HG02623 (cell line): Measurements from ENCODE around the gene PIGV.

Experiments
- ATAC-seq: cut with Tn5 transposase; IDR thresholded peaks from one replicate; pipeline ENCODE4 v1.9.1; 2021; ENCODE audit warnings: moderate library complexity; ENCODE audit not compliant: unreplicated experiment

The PIGV gene

GRCh38 chr1:26771643-26772321 is 16.0 kb upstream of the PIGV start:
- no peak for ATAC-seq

GRCh38 chr1:26772687-26773086 is 15.1 kb upstream of the PIGV start:
- no peak for ATAC-seq

GRCh38 chr1:26774462-26774861 is 13.3 kb upstream of the PIGV start:
- no peak for ATAC-seq

GRCh38 chr1:26775666-26776065 is 12.1 kb upstream of the PIGV start:
- ATAC-seq, result no peak

GRCh38 chr1:26779098-26779668 is 8.6 kb upstream of the PIGV start:
- no peak for ATAC-seq

GRCh38 chr1:26780344-26780957 is 7.3 kb upstream of the PIGV start:
- no peak for ATAC-seq

- ATAC-seq, result no peak
Observed at GRCh38 chr1:26781206-26781825, 6.4 kb upstream of the PIGV start.

- no peak for ATAC-seq
Observed at GRCh38 chr1:26782521-26783212, 5.1 kb upstream of the PIGV start.

GRCh38 chr1:26783646-26784022 is 4.1 kb upstream of the PIGV start:
- no peak for ATAC-seq

- ATAC-seq, result no peak
Observed at GRCh38 chr1:26784023-26784871, 3.5 kb upstream of the PIGV start.

- no peak for ATAC-seq
Observed at GRCh38 chr1:26784886-26785285, 2.9 kb upstream of the PIGV start.

- ATAC-seq, result no peak
Observed at GRCh38 chr1:26785611-26786436, 1.9 kb upstream of the PIGV start.

- ATAC-seq, result no peak
Observed at GRCh38 chr1:26786437-26787380, 1.0 kb upstream of the PIGV start.

GRCh38 chr1:26787381-26787705 is 407 bp upstream of the PIGV start:
- ATAC-seq, result peak; percentile 27

GRCh38 chr1:26788515-26788785 is 700 bp downstream of the PIGV start:
- no peak for ATAC-seq

GRCh38 chr1:26788836-26789611 is 1.3 kb downstream of the PIGV start:
- no peak for ATAC-seq

GRCh38 chr1:26789612-26789865 is 1.8 kb downstream of the PIGV start:
- ATAC-seq, result no peak

GRCh38 chr1:26789931-26790330 is 2.2 kb downstream of the PIGV start:
- no peak for ATAC-seq

GRCh38 chr1:26790551-26790953 is 2.8 kb downstream of the PIGV start:
- no peak for ATAC-seq
